ENCODE measurements around the gene PCCA.

- TF ChIP-seq POLR2A (IDR thresholded peaks at IDR 0.05; ENCODE audit: low read depth, low read length) = no peak
- no peak for TF ChIP-seq POLR2AphosphoS5 (IDR thresholded peaks at IDR 0.05; ENCODE audit: low read depth, low read length)
- TF ChIP-seq TAF1 (IDR thresholded peaks at IDR 0.05; ENCODE audit: borderline replicate concordance, low read depth, low read length) = no peak
These were observed 422.6 kb downstream of the PCCA start for GRCh38 chr13:100511466-100511865.

Data from GM12892 (cell line).